ENCODE data around the gene ARVCF. TPM values are rescaled to one million over a fixed set of nuclear protein-coding genes. Genes with fewer than 3 reads are reported as not detected.
A peak's percentile ranks its signal among the peaks of the same experiment; 100 is the strongest.

Gene ARVCF
- total RNA-seq, 4 donors from 2014 or later: 6.5 to 20.0 (median 9.3) TPM

DNA sequence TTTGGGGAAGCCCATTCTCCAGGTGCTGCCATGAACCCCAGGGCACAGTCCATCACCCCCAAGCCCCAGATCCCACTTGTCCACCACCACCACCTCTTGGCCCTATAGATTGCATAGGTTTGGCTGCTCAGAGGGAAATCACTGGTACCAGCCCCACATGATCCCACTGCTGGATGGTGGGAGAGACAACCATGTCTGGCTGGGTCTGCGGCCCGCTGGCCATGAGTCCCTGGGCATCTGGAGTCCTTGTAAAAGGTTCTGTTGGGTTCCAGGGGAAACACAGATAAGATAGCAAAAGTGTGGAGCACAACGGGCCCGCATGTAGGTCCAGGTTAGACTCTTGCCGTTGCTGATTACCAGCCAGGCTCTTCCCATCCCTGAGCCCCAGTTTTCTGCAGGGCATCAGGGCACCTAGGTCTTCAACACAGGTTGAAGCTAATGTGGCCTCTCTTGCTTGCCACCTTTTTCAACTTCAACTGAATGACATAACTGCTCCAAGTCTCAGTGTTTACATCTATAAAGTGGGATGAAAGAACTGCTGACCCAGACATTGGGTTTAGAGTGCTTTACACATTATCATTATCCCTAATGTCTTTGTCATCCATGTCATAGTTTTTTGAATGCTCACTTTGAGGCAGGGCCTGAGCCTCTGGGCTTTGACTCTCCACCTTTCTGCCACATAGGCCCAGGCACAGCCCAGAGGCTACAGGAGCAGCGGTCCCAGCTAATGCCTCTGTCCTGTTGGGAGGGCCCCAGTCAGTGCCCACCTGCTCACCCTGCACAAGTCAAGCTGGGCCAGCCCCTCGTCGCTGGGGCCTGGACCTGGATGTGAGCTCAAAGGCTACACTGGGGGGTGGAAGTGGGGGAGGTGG is 3.3 kb upstream of the ARVCF start:
- DNase-seq (ENCODE audit: low spot score) (no peak), ATAC-seq (ENCODE audit: low FRiP score) (no peak)

GRCh38 chr22:20018001-20018400 is 1.4 kb upstream of the ARVCF start:
- TF ChIP-seq CTCF (IDR thresholded peaks at IDR 0.05): no peak
- no peak for DNase-seq (ENCODE audit: low spot score)
- ATAC-seq (ENCODE audit: low FRiP score): no peak

More for the DNA sequence above, 3.3 kb upstream of the ARVCF start:
- TF ChIP-seq CTCF (IDR thresholded peaks at IDR 0.05): no peak

DNA sequence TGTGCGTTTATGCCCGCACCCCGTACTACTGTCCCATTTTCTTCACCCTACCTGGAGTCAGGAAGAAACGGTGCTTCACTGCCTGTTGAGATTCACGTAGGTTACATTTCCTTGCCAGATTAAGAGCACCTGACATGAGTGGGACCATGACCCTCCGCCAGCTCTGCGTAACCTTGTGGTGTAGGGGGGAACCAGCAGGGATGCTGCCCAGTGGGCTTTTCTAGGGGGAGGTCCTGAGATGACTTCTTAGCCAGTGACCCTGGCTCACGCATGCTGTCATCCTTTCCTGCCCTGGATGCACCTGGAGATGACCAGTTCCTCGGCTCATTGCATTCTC is 967 bp upstream of the ARVCF start:
- no peak for ATAC-seq (ENCODE audit: low FRiP score)
- TF ChIP-seq CTCF (IDR thresholded peaks at IDR 0.05): no peak
- no peak for DNase-seq (ENCODE audit: low spot score)

- no peak for TF ChIP-seq CTCF (IDR thresholded peaks at IDR 0.05)
- ATAC-seq (ENCODE audit: low FRiP score) (peak; percentile 21), DNase-seq (ENCODE audit: low spot score) (no peak)
Observed at GRCh38 chr22:20015971-20016733, 471 bp downstream of the ARVCF start.

DNA sequence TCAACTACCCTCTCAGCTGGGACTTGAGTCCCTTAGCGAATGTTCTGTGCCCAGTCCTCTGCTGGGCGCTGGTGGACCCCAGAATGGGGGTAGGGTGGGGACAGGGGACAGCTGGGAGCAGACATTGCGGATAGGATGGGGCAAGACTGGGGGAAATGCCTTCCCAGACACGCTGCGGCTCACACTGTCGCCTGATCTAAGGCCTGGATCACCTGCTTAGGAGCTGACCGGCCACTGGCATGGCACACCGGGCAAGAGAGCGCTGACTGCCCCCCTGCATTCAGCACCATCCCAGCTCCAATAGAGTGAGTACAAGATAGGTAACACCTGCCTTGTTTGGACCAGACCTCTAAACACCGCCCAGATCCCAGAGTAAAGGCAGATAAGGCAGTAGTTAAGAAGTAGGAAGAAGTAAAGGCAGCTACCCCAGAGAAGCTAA is 1.4 kb downstream of the ARVCF start:
- no peak for TF ChIP-seq CTCF (IDR thresholded peaks at IDR 0.05)

GRCh38 chr22:20014526-20015186 is 2.0 kb downstream of the ARVCF start:
- no peak for TF ChIP-seq CTCF (IDR thresholded peaks at IDR 0.05)
- DNase-seq (ENCODE audit: low spot score) (no peak), ATAC-seq (ENCODE audit: low FRiP score) (no peak)

More for the DNA sequence above, 1.4 kb downstream of the ARVCF start:
- ATAC-seq (ENCODE audit: low FRiP score) (no peak), DNase-seq (ENCODE audit: low spot score) (no peak)
